HPDE6-E6E7 (cell line): ENCODE results near the gene ETAA1.

ENCODE experiments used
- DNase-seq: peaks from one replicate; pipeline ENCODE4 v3.0.0; 2011; ENCODE audit warnings: missing footprints; ENCODE audit errors: extremely low spot score

The ETAA1 gene

DNA sequence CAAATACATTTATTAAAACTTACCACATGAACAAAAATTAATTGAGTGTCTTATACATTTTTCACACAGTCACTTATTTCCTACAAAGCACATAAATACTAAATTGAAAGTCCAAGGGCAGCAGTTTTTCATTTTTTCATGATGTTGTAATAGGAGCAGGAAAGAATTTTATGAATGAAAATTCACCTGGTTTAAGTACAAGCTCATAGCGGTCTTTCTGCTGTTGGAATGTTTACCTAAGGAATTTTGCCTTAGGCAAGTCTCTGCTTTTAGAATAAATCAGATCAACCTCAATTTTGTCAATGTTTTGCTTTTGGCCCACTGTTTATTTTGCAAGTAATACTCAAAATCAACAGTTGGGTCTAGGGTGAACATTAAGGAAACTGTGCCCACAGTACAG, 40.0 kb downstream of the ETAA1 start:
- peak; percentile 10 for DNase-seq

DNA sequence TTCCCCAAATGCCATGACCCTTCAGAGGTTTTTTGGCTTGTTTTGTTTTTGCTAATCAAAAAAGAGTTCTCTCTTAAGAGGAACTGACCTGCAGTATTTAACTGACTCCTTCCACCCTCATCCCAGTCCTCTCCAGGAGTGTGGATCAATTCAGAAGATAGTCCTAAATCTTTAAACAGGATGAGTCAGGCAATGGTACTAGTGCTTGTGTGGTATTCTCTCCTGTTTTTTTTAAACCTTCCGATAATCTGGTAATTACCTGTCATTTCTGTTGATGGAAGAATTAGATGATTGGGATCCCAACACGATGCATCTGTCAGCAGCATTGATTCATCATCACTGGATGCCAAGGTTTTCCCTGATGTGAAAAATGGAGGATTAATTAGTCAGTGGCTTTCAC, 41.2 kb downstream of the ETAA1 start:
- DNase-seq, result no peak

DNA sequence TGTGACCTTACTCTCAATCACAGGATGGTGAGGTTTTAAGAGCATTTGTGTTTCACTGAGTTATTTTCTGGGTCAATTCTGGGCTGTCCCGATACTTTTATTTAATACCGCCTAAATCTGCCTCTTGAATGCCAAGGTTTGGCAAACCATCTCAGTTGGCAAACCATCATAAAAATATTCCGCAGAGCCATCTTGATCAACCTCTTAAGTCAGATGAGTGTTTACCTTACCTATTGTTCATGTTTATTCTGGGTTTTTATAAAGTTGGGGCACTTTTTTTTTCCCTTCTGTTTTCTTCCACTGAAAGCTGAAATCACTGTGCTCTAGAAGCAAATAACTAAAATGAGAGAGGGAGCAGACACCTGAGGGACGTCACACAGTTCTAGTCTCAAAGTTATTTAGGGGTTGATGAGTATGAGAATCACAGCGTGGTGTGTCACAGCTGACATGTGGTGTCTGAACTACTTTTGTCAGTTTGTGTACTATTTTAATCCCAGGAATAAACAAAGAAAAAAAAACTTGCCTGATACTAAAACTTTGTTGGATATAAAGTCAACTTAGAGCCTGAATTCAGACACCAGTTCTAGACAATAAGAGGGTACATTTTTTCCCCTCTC, 48.6 kb downstream of the ETAA1 start:
- no peak for DNase-seq

DNA sequence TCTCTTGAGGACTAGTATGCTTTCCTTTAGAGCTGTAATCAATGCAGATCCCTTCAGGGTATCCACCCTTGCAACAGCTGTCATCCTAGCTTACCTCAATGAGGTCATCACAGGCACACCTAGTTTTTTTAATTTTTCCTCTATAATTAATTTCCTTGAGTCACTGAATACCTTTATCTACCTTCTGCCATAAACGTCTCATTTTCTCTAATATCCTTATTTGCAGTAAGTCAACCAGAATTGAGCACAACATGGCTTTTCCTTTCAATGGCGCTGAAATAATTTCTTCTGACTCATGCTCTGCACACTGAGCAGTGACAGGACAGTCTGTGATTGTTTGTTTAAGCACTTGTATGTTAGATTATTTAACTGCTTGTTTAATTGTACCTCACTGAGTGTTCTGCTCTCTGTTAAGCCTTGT, 49.4 kb downstream of the ETAA1 start:
- DNase-seq, result peak; percentile 37

DNA sequence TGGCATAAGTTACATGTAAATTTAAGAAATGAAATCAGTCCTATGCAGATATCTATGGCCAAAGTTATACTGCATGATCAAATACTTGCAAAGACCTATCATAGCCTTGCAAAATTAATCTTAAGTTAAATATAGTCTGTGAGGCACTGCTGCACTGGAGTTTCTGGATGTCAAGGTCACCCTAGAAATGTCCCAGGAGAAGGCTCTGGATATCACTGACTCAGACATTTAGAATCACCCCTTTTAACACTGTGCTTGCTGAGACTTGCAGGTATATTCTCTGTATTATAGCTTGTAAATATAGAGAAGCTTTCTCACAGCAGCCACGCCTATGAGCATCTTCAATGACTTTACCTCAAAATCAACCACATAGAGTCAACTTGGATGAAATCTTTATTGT, 51.5 kb downstream of the ETAA1 start:
- DNase-seq, result peak; percentile 41

DNA sequence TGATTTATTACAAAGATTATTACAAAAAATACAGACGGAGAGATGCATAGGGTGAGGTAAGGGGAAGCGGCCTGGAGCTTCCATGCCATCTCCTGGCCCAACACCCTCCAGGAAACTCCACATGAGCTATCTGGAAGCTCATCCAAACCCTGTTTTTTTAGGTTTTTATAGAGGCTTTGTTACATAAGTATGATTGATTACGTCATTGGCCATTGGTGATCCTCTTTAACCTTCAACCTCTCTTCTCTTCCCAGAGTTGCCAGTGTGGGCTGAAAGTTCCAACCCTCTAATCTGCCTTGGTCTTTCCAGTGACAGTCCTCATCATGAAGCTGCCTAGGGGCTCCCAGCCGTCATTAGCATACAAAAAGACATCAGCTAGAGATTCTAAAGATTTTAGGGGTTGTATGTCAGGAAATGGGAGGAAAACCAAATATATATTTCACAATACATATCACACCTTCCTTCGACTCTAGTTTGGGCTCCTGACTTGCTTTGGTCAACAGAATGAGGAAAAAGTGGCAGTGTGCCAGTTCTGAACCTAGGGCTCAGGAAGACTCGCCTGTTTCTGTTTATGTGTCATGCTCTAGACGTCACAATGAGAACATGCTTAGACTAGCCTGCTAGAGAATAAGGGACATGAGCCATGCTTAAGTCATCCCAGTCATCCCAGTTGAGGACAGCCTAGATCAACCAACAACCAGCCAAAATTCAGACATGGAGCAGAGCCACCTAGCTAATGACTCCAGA, 54.1 kb downstream of the ETAA1 start:
- peak; percentile 78 for DNase-seq

DNA sequence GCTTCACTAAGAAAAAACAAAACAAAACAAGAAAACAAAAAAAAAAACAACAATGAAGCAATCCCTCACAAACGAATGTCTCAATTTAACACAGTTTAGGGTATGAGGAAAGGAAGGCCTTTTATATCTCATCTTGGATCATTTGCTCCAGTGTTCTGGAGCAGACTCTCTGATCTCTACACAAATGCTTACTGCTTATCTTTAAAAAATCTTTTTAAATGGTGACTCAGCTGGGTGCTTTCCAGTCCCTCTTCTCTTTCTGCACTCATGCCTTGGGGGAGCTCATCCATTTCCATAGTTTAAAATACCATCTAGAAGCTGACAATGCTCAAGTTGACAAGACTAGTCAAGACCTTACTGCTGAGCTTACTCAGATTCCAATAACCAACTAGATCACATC, 56.2 kb downstream of the ETAA1 start:
- DNase-seq, result no peak

DNA sequence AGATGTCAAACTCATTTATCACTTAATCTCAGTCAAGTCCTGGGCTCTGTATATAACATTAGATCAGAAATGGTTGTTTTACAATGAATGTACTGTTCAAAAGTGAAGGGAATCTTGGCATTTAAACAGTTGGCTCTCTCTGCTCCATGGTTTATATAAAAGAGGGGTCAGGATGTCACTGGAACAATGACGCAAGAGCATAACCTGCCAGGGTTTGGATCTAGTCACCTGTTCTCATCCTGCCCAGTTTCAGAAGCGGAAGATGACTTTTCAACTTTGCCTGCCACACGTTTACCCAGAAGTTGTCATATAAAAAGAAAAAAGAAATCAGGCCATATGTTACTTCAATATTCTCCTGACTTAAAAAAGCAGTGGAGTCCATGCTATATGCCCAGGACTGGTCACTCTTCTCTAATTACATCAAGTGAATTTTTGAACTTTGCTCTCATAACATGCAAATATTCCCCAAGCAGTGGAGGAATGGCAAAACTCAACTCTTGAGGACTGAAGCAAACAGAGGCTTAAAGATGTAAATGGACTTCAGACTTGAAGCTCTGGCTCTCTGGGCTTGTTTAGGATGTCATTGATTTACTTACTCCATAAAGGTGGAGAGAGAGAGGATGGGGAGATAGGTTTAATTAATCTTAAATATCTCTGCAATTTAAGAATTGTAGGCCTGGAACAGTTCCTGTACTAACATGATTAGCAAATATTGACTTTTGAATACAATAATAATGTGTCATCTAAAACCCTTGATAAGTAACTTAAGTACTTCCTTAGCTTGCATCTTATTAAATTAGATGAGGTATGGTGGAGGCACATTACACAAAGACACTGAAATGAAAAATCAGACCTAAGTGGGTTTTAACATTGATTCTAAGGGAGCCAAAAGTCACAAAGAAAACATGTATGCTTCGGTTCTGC, 58.3 kb downstream of the ETAA1 start:
- DNase-seq, result no peak

DNA sequence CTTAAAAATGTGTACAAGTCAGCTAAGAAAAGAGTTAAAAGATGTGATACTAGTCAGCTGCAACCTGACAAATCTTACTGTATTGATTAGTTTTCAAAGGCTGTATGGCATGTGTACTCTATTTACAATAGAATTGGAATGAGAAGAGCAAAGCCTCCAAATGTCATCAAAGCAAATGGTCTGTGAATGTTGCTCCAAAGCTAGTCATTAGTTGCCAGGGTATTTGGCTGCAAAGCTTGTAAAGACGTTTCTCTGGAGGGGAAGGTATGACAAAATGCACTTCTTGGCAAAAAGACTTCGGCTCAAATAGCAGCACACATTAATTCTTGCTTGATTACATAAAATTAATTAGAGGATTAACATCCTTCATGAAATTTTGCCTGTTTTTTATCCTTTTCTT, 59.3 kb downstream of the ETAA1 start:
- DNase-seq, result no peak

DNA sequence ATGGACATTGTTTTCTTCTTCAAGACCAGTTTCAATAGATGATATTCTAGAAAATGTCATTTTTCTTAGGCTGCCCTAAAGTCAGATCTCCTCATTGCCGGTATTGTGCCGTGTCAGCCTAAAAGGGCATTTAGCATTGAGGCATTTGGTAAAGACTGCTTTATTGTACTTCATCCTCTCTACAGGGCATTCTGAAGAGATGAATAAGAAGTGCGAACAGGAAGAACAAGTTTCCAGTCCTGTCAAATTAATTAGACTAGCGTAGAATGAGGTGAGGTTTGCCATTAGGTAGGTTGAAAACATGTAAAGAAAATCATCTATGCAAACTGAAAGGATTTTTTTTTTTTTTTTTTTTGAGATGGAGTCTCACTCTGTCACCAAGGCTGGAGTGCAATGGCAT, 60.6 kb downstream of the ETAA1 start:
- no peak for DNase-seq

DNA sequence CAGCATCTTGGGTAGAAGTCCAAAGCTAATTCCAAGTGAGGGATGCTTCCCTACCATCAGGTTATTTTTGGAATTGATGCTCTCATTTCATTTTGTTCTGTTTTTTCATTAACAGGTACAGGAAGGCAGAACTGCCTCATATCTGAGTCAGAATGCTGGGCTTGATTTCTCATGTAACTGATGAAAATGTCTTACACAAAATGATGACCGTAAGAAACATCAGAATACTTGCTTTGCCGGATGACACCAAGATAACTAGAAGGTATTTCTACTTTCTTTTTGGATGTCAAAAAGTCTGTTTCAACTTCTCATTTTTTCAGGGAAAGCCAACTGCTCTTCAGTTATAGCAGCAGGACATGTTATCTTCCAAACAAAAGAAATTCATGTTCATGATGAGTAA, 62.6 kb downstream of the ETAA1 start:
- DNase-seq, result no peak
